Activated CD4-positive, alpha-beta memory T cell treated with anti-CD3 and anti-CD28 coated beads, Interleukin-2, amount 10 ng/mL, durations not matched to agents 7 days and 5 days (primary cell): ENCODE measurements around the gene SOSTDC1. TPM values are rescaled to one million over a fixed set of nuclear protein-coding genes. Genes with fewer than 3 reads are reported as not detected.
A peak's percentile ranks its signal among the peaks of the same experiment; 100 is the strongest.

Source experiments
- CTCF ChIA-PET: fragments of 350-600 bp; sonication (Branson Sonifier 250); formaldehyde crosslinking; loops from one replicate; lab custom pipeline; 2021; ENCODE audit warnings: antibody characterized with exemption, inconsistent platforms; lab: Charles Lee
- POLR2A ChIA-PET: fragments of 350-600 bp; sonication (Branson Sonifier 250); formaldehyde crosslinking; loops from one replicate; lab custom pipeline; 2021; ENCODE audit warnings: antibody characterized with exemption; lab: Charles Lee
- DNase-seq: peaks from one replicate; pipeline ENCODE4 v3.0.0-alpha.2; 2020
- H3K27ac Mint-ChIP-seq: one replicate; pipeline ENCODE4 v1.8.0; 2021; ENCODE audit warnings: mild to moderate bottlenecking, mixed read lengths
- H3K27me3 Mint-ChIP-seq: one replicate; pipeline ENCODE4 v1.8.0; 2021; ENCODE audit warnings: mixed read lengths
- H3K36me3 Mint-ChIP-seq: one replicate; pipeline ENCODE4 v1.8.0; 2021; ENCODE audit warnings: low read depth, mixed read lengths
- H3K4me1 Mint-ChIP-seq: one replicate; pipeline ENCODE4 v1.8.0; 2021; ENCODE audit warnings: mixed read lengths
- H3K4me3 Mint-ChIP-seq: one replicate; pipeline ENCODE4 v1.8.0; 2021; ENCODE audit warnings: mild to moderate bottlenecking, mixed read lengths
- H3K9me3 Mint-ChIP-seq: one replicate; pipeline ENCODE4 v1.8.0; 2021; ENCODE audit warnings: mixed read lengths
- total RNA-seq, 2 experiments: library from RNA; stranded (reverse); gene quantifications; one replicate each; pipeline ENCODE4 v1.2.3, GENCODE V29; 2021

Gene SOSTDC1
- total RNA-seq, 2 experiments from 2014 or later, result not detected

- CTCF ChIA-PET, result interaction anchor here (1.2 kb wide), 2 partner anchors 10 to 141 kb away, joined by 3 to 4 read pairs; no protein-coding TSS in a partner anchor
- H3K9me3 Mint-ChIP-seq, result no peaks in the 10 kb centered on the region
- no peak for DNase-seq
- H3K4me3 Mint-ChIP-seq, result no peak overlapping the region
- POLR2A ChIA-PET, result interaction anchor here (1.6 kb wide), 1 partner anchor 8 kb away, joined by 6 read pairs; no protein-coding TSS in a partner anchor
- H3K4me1 Mint-ChIP-seq, result peaks cover 17% of the 10 kb centered on the region
- no peak overlapping the region for H3K27ac Mint-ChIP-seq
- peaks cover 3% of the 10 kb centered on the region for H3K36me3 Mint-ChIP-seq
- no peaks in the 10 kb centered on the region for H3K27me3 Mint-ChIP-seq
Measured at GRCh38 chr7:16423761-16424160, 41.8 kb downstream of the SOSTDC1 start.

- Mint-ChIP-seq H3K36me3 (peaks cover 8% of the 10 kb centered on the region), H3K9me3 (peaks cover 3% of the 10 kb centered on the region), H3K27me3 (no peaks in the 10 kb centered on the region), H3K4me3 (no peak overlapping the region), H3K27ac (no peak overlapping the region), H3K4me1 (peaks cover 17% of the 10 kb centered on the region)
- CTCF ChIA-PET, result interaction anchor here (1.2 to 3.9 kb wide), 2 partner anchors 11 to 142 kb away, joined by 3 to 27 read pairs; no protein-coding TSS in a partner anchor
- DNase-seq, result no peak
- POLR2A ChIA-PET, result interaction anchor here (1.6 kb wide), 1 partner anchor 9 kb away, joined by 6 read pairs; no protein-coding TSS in a partner anchor
Measured at GRCh38 chr7:16422917-16423316, 42.6 kb downstream of the SOSTDC1 start.

- peaks cover 22% of the 10 kb centered on the region for H3K4me1 Mint-ChIP-seq
- no peaks in the 10 kb centered on the region for H3K27me3 Mint-ChIP-seq
- H3K27ac Mint-ChIP-seq, result peak overlapping the region; percentile 65
- H3K36me3 Mint-ChIP-seq, result peaks cover 8% of the 10 kb centered on the region
- ChIA-PET POLR2A (interaction anchor here (1.3 to 2.6 kb wide), 5 partner anchors 9 to 246 kb away, joined by 3 to 24 read pairs (median 6); partner anchors contain the start of genes ANKMY2 and BZW2), CTCF (interaction anchor here (1.6 to 3.9 kb wide), 3 partner anchors 9 to 143 kb away, joined by 5 to 27 read pairs (median 11); no protein-coding TSS in a partner anchor)
- H3K4me3 Mint-ChIP-seq, result peak overlapping the region; percentile 55
- H3K9me3 Mint-ChIP-seq, result peaks cover 3% of the 10 kb centered on the region
- no peak for DNase-seq
Measured at GRCh38 chr7:16422103-16422435, 43.5 kb downstream of the SOSTDC1 start.

DNA sequence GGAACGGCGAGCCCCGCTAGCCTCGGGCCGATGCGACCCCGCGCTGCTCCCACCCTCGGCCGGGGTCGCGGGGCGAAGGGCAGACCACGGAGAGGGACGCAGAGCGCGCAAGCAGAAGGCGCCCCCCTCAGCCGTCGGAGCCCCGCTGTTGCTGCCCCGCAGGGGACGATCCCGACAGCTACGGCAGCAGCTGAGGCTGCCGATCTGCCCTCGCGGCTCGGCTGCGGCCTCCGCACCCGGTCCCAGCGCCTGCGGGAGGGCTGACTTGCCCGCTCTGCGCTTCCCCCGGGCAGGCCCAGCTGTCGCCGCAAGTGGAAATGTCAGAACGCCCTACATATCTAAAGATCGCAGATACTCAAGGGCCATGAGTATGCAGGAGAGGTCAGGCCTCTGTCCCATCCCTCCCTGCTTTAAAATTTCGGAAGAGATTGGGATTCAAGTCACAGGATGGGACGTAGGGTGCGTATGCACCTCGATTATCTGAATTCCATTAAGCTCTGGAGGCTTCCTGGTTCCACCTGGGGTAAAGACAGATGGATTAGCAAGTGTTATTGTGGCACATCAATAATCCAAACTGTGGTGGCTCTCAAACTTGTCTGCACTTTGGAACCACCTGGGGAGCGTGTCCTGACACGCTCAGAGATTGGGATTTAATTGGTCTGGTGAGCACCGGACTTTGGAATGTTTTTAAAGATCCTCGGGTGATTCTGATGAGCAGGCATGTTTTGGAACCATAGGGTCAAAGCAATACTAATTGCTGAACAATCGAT is 44.0 kb downstream of the SOSTDC1 start, which contains the start of gene CRPPA:
Gene CRPPA, minus strand, starts transcription at position 206 of the 770 bp plus-strand sequence. CDS start 216 bp downstream, outside the sequence.
- ChIA-PET CTCF (interaction anchor here (1.2 to 3.9 kb wide), 5 partner anchors 10 to 343 kb away, joined by 3 to 27 read pairs (median 5); no protein-coding TSS in a partner anchor), POLR2A (interaction anchor here (0.7 to 2.6 kb wide), 14 partner anchors 10 to 878 kb away, joined by 3 to 24 read pairs (median 4); partner anchors contain the start of genes ANKMY2 and BZW2)
- peak within 1 kb of the TSS; percentile 77 for H3K4me3 Mint-ChIP-seq

GRCh38 chr7:16420649-16421332 is 44.7 kb downstream of the SOSTDC1 start:
- peak overlapping the region; percentile 92 for H3K27ac Mint-ChIP-seq
- peaks cover 3% of the 10 kb centered on the region for H3K9me3 Mint-ChIP-seq
- H3K4me1 Mint-ChIP-seq, result peaks cover 26% of the 10 kb centered on the region
- ChIA-PET CTCF (interaction anchor here (0.8 to 3.9 kb wide), 9 partner anchors 9 to 343 kb away, joined by 3 to 27 read pairs (median 4); partner anchors contain the start of gene ANKMY2), POLR2A (interaction anchor here (0.6 to 2.6 kb wide), 18 partner anchors 9 to 878 kb away, joined by 3 to 24 read pairs (median 4); partner anchors contain the start of genes ANKMY2 and BZW2)
- H3K36me3 Mint-ChIP-seq, result peaks cover 8% of the 10 kb centered on the region
- H3K27me3 Mint-ChIP-seq, result no peaks in the 10 kb centered on the region
- H3K4me3 Mint-ChIP-seq, result peak overlapping the region; percentile 77
- DNase-seq, result peak; percentile 87

More for the DNA sequence above, 44.0 kb downstream of the SOSTDC1 start, which contains the start of gene CRPPA:
- H3K4me1 Mint-ChIP-seq, result peaks cover 26% of the 10 kb centered on the region
- peak within 1 kb of the TSS; percentile 92 for H3K27ac Mint-ChIP-seq
- DNase-seq, result peak; percentile 42
- H3K27me3 Mint-ChIP-seq, result no peaks in the 10 kb centered on the region
- H3K9me3 Mint-ChIP-seq, result peaks cover 3% of the 10 kb centered on the region
- H3K36me3 Mint-ChIP-seq, result peaks cover 8% of the 10 kb centered on the region

- no peaks in the 10 kb centered on the region for H3K27me3 Mint-ChIP-seq
- no peak for DNase-seq
- H3K27ac Mint-ChIP-seq, result peak overlapping the region; percentile 92
- peaks cover 26% of the 10 kb centered on the region for H3K4me1 Mint-ChIP-seq
- CTCF ChIA-PET, result interaction anchor here (0.8 to 3.9 kb wide), 8 partner anchors 9 to 275 kb away, joined by 3 to 27 read pairs (median 4); partner anchors contain the start of gene ANKMY2
- POLR2A ChIA-PET, result interaction anchor here (0.6 to 2.6 kb wide), 13 partner anchors 9 to 514 kb away, joined by 3 to 24 read pairs (median 4); partner anchors contain the start of genes ANKMY2 and BZW2
- H3K9me3 Mint-ChIP-seq, result peaks cover 3% of the 10 kb centered on the region
- H3K4me3 Mint-ChIP-seq, result peak overlapping the region; percentile 77
- peaks cover 8% of the 10 kb centered on the region for H3K36me3 Mint-ChIP-seq
Measured at GRCh38 chr7:16420329-16420648, 45.2 kb downstream of the SOSTDC1 start.

- ChIA-PET CTCF (interaction anchor here (0.8 to 3.9 kb wide), 7 partner anchors 8 to 275 kb away, joined by 3 to 27 read pairs (median 4); partner anchors contain the start of gene ANKMY2), POLR2A (interaction anchor here (0.9 to 2.6 kb wide), 10 partner anchors 11 to 226 kb away, joined by 3 to 24 read pairs (median 6); partner anchors contain the start of genes ANKMY2 and BZW2)
- Mint-ChIP-seq H3K27ac (peak overlapping the region; percentile 92), H3K4me1 (peaks cover 26% of the 10 kb centered on the region), H3K27me3 (no peaks in the 10 kb centered on the region), H3K36me3 (peaks cover 8% of the 10 kb centered on the region), H3K4me3 (peak overlapping the region; percentile 77), H3K9me3 (peaks cover 3% of the 10 kb centered on the region)
- DNase-seq, result no peak
Measured at GRCh38 chr7:16419859-16420258, 45.7 kb downstream of the SOSTDC1 start.

- no peak overlapping the region for H3K27ac Mint-ChIP-seq
- POLR2A ChIA-PET, result no interaction called here
- no peak for DNase-seq
- H3K27me3 Mint-ChIP-seq, result no peaks in the 10 kb centered on the region
- peaks cover 8% of the 10 kb centered on the region for H3K36me3 Mint-ChIP-seq
- H3K9me3 Mint-ChIP-seq, result peaks cover 3% of the 10 kb centered on the region
- H3K4me3 Mint-ChIP-seq, result no peak overlapping the region
- peaks cover 26% of the 10 kb centered on the region for H3K4me1 Mint-ChIP-seq
- CTCF ChIA-PET, result interaction anchor here (3.5 to 3.9 kb wide), 2 partner anchors 14 to 146 kb away, joined by 11 to 27 read pairs; no protein-coding TSS in a partner anchor
Measured at GRCh38 chr7:16419126-16419525, 46.4 kb downstream of the SOSTDC1 start.

GRCh38 chr7:16417906-16418305 is 47.6 kb downstream of the SOSTDC1 start:
- no peak overlapping the region for H3K4me3 Mint-ChIP-seq
- POLR2A ChIA-PET, result no interaction called here
- DNase-seq, result no peak
- CTCF ChIA-PET, result no interaction called here
- H3K36me3 Mint-ChIP-seq, result peaks cover 8% of the 10 kb centered on the region
- no peak overlapping the region for H3K27ac Mint-ChIP-seq
- no peaks in the 10 kb centered on the region for H3K27me3 Mint-ChIP-seq
- H3K4me1 Mint-ChIP-seq, result peaks cover 26% of the 10 kb centered on the region
- peaks cover 3% of the 10 kb centered on the region for H3K9me3 Mint-ChIP-seq

GRCh38 chr7:16416289-16417282 is 49.0 kb downstream of the SOSTDC1 start:
- no peaks in the 10 kb centered on the region for H3K27me3 Mint-ChIP-seq
- POLR2A ChIA-PET, result no interaction called here
- peaks cover 23% of the 10 kb centered on the region for H3K4me1 Mint-ChIP-seq
- DNase-seq, result no peak
- H3K36me3 Mint-ChIP-seq, result peaks cover 8% of the 10 kb centered on the region
- peaks cover 3% of the 10 kb centered on the region for H3K9me3 Mint-ChIP-seq
- H3K27ac Mint-ChIP-seq, result no peak overlapping the region
- no peak overlapping the region for H3K4me3 Mint-ChIP-seq
- CTCF ChIA-PET, result no interaction called here
